ENCODE data around the gene FSD2.

The FSD2 gene

DNA sequence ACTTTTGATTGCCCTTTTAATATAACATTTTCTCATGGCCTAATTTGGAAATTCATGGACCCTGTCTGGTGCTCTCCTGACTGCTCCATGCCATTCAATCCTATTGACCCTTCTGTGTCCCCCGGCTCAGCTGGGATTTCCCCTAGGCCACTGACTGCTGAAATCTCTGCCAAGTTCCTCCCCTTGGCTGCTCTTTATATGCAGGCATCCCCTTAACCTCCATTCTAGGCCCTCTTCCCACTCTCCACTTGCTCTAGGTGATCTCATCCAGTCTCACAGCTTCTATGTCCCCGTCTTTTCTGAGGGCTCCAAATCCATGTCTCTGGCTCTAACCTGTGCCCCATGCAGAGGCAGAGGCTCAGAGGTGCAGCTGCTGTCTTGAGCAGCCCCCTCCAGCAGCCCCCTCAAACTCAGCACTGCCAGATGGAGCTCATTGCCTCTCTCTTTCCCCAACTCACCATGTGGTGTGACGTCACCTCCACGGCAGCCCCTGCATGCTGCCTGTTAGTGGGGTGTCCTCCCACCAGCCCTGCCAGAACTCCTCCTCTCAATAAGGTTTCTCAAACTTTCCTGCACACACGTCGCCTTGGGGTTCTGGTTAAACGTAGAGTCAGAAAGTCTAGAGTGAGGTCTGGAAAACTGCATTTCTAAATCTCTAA, 6.6 kb downstream of the FSD2 start:
- no peaks in the 10 kb centered on the region for H3K4me1 ChIP-seq (ENCODE audit: control insufficient read depth, low read length)
- H3F3A ChIP-seq (ENCODE audit: control insufficient read depth, insufficient read depth) = no peaks in the 10 kb centered on the region
- 0 out of 2 replicates have a peak, but pooled peaks cover 2% of the 10 kb centered on the region for H4K20me1 ChIP-seq (ENCODE audit: control insufficient read depth, insufficient read depth, low read depth, low read length)
- H3K36me3 ChIP-seq (ENCODE audit: control insufficient read depth, low read length) = no peaks in the 10 kb centered on the region
- TF ChIP-seq EZH2phosphoT487 (IDR thresholded peaks at IDR 0.05; ENCODE audit: borderline replicate concordance, low read length) = no peak
- H3K27ac ChIP-seq (ENCODE audit: low read depth, low read length) = no peak overlapping the region
- H3K27me3 ChIP-seq (ENCODE audit: control insufficient read depth, low read length) = no peaks in the 10 kb centered on the region
- H3K9me2 ChIP-seq (replicated peaks; ENCODE audit: control insufficient read depth, low read length) = no peaks in the 10 kb centered on the region
- H3K9me3 ChIP-seq (ENCODE audit: control insufficient read depth, insufficient read depth, low read length) = no peaks in the 10 kb centered on the region
- no peak overlapping the region for H3K4me3 ChIP-seq (ENCODE audit: low read length)
- H3K4me2 ChIP-seq (ENCODE audit: low read length) = no peak overlapping the region
- no peaks in the 10 kb centered on the region for H3K79me2 ChIP-seq (ENCODE audit: control insufficient read depth, low read length)

DNA sequence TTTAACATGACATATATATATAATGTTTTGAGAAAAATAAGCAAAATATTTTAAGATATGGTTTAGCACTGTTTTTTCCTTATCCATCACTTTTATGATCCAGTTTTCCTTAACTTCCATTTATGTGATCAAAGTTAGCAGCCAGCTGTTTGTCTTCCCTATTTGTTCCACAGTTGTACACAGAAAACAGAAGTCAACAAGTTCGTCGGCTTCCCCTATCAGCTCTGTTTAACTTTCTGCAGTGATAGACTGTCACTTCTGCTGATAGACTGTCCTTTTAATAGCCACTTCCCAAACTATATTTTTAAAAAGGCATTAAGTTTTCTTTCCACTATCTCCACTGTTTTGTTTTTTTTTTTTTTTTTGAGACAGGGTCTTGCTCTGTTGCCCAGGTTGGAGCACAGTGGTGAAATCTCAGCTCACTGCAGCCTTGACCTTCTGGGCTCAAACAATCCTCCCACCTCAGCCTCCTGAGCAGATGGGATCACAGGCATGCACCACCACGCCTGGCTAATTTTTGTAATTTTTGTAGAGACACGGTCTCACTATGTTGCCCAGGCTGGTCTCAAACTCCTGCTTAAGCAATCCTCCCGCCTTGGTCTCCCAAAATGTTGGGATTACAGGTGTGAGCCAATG, 7.2 kb downstream of the FSD2 start:
- Histone ChIP-seq H3K9me3 (ENCODE audit: control insufficient read depth, insufficient read depth, low read length) (no peaks in the 10 kb centered on the region), H3K4me3 (ENCODE audit: low read length) (no peak overlapping the region), H3K27me3 (ENCODE audit: control insufficient read depth, low read length) (no peaks in the 10 kb centered on the region), H3K4me1 (ENCODE audit: control insufficient read depth, low read length) (no peaks in the 10 kb centered on the region), H3K4me2 (ENCODE audit: low read length) (no peak overlapping the region), H3K36me3 (ENCODE audit: control insufficient read depth, low read length) (no peaks in the 10 kb centered on the region), H3K9me2 (replicated peaks; ENCODE audit: control insufficient read depth, low read length) (no peaks in the 10 kb centered on the region), H3F3A (ENCODE audit: control insufficient read depth, insufficient read depth) (no peaks in the 10 kb centered on the region), H3K79me2 (ENCODE audit: control insufficient read depth, low read length) (no peaks in the 10 kb centered on the region), H3K27ac (ENCODE audit: low read depth, low read length) (no peak overlapping the region), H4K20me1 (ENCODE audit: control insufficient read depth, insufficient read depth, low read depth, low read length) (0 out of 2 replicates have a peak, but pooled peaks cover 2% of the 10 kb centered on the region)
- TF ChIP-seq EZH2phosphoT487 (IDR thresholded peaks at IDR 0.05; ENCODE audit: borderline replicate concordance, low read length) = no peak
- TF ChIP-seq, protein P1, sequence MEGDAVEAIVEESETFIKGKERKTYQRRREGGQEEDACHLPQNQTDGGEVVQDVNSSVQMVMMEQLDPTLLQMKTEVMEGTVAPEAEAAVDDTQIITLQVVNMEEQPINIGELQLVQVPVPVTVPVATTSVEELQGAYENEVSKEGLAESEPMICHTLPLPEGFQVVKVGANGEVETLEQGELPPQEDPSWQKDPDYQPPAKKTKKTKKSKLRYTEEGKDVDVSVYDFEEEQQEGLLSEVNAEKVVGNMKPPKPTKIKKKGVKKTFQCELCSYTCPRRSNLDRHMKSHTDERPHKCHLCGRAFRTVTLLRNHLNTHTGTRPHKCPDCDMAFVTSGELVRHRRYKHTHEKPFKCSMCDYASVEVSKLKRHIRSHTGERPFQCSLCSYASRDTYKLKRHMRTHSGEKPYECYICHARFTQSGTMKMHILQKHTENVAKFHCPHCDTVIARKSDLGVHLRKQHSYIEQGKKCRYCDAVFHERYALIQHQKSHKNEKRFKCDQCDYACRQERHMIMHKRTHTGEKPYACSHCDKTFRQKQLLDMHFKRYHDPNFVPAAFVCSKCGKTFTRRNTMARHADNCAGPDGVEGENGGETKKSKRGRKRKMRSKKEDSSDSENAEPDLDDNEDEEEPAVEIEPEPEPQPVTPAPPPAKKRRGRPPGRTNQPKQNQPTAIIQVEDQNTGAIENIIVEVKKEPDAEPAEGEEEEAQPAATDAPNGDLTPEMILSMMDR (IDR thresholded peaks at IDR 0.05; ENCODE audit: low read depth, low read length, poor library complexity, severe bottlenecking) = no peak

GRCh38 chr15:82798104-82798503, 7.8 kb downstream of the FSD2 start:
- H3K4me3 ChIP-seq (ENCODE audit: low read length) = no peak overlapping the region
- H3K36me3 ChIP-seq (ENCODE audit: control insufficient read depth, low read length) = no peaks in the 10 kb centered on the region
- no peak overlapping the region for H3K27ac ChIP-seq (ENCODE audit: low read depth, low read length)
- no peaks in the 10 kb centered on the region for H3K79me2 ChIP-seq (ENCODE audit: control insufficient read depth, low read length)
- no peaks in the 10 kb centered on the region for H3K27me3 ChIP-seq (ENCODE audit: control insufficient read depth, low read length)
- no peaks in the 10 kb centered on the region for H3K9me3 ChIP-seq (ENCODE audit: control insufficient read depth, insufficient read depth, low read length)
- 0 out of 2 replicates have a peak, but pooled peaks cover 2% of the 10 kb centered on the region for H4K20me1 ChIP-seq (ENCODE audit: control insufficient read depth, insufficient read depth, low read depth, low read length)
- H3K4me1 ChIP-seq (ENCODE audit: control insufficient read depth, low read length) = no peaks in the 10 kb centered on the region
- no peaks in the 10 kb centered on the region for H3K9me2 ChIP-seq (replicated peaks; ENCODE audit: control insufficient read depth, low read length)
- H3F3A ChIP-seq (ENCODE audit: control insufficient read depth, insufficient read depth) = no peaks in the 10 kb centered on the region
- no peak for TF ChIP-seq EZH2phosphoT487 (IDR thresholded peaks at IDR 0.05; ENCODE audit: borderline replicate concordance, low read length)
- TF ChIP-seq, protein P1 (IDR thresholded peaks at IDR 0.05; ENCODE audit: low read depth, low read length, poor library complexity, severe bottlenecking) = no peak
- H3K4me2 ChIP-seq (ENCODE audit: low read length) = no peak overlapping the region

DNA sequence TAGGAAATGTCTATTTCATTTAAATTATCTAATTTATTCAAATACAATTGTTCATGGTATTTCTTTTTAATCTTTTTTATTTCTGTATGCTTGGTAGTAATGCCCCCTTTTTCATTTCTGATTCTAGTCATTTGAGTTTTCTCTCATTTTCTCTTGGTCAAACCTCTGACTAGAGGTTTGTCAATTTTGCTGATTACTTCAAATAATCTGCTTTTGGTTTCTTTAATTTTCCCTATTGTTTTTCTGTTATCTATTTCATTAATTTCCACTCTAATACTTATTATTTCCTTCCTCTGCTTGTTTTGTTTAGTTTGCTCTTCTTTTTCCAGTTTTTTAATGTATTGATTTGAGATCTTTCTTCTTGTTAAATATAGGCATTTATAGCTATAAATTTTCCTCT, 12.1 kb downstream of the FSD2 start:
- Histone ChIP-seq H3K4me2 (ENCODE audit: low read length) (no peak overlapping the region), H3K36me3 (ENCODE audit: control insufficient read depth, low read length) (no peaks in the 10 kb centered on the region)
- no peak for TF ChIP-seq EZH2phosphoT487 (IDR thresholded peaks at IDR 0.05; ENCODE audit: borderline replicate concordance, low read length)
- TF ChIP-seq, protein P1 (IDR thresholded peaks at IDR 0.05; ENCODE audit: low read depth, low read length, poor library complexity, severe bottlenecking) = no peak

More for the DNA sequence above, 12.1 kb downstream of the FSD2 start:
- H3K27me3 ChIP-seq (ENCODE audit: control insufficient read depth, low read length) = no peaks in the 10 kb centered on the region
- H3K9me2 ChIP-seq (replicated peaks; ENCODE audit: control insufficient read depth, low read length) = no peaks in the 10 kb centered on the region
- no peaks in the 10 kb centered on the region for H4K20me1 ChIP-seq (ENCODE audit: control insufficient read depth, insufficient read depth, low read depth, low read length)
- H3F3A ChIP-seq (ENCODE audit: control insufficient read depth, insufficient read depth) = no peaks in the 10 kb centered on the region
- no peaks in the 10 kb centered on the region for H3K9me3 ChIP-seq (ENCODE audit: control insufficient read depth, insufficient read depth, low read length)
- no peaks in the 10 kb centered on the region for H3K4me1 ChIP-seq (ENCODE audit: control insufficient read depth, low read length)
- no peak overlapping the region for H3K27ac ChIP-seq (ENCODE audit: low read depth, low read length)
- no peak overlapping the region for H3K4me3 ChIP-seq (ENCODE audit: low read length)
- H3K79me2 ChIP-seq (ENCODE audit: control insufficient read depth, low read length) = no peaks in the 10 kb centered on the region

Measured in DOHH2 (cell line).